HFF-Myc (cell line): Measurements from ENCODE around the gene INAFM2.

Experiments used
- DNase-seq: peaks from one replicate; pipeline ENCODE4 v3.0.0-alpha.2; 2011; ENCODE audit warnings: low read depth; ENCODE audit errors: extremely low read depth
- H3K4me3 ChIP-seq: replicated peaks from 2 replicates; pipeline ENCODE4 v1.5.1; 2011; ENCODE audit warnings: low read depth, mild to moderate bottlenecking, control low read depth, low read length
- TF ChIP-seq, protein P1 (sequence below): IDR thresholded peaks from 2 replicates; pipeline ENCODE4 v1.5.1; 2012; ENCODE audit warnings: mild to moderate bottlenecking, low read depth, low read length, control low read depth; ENCODE audit errors: missing control alignments

INAFM2 gene

DNA sequence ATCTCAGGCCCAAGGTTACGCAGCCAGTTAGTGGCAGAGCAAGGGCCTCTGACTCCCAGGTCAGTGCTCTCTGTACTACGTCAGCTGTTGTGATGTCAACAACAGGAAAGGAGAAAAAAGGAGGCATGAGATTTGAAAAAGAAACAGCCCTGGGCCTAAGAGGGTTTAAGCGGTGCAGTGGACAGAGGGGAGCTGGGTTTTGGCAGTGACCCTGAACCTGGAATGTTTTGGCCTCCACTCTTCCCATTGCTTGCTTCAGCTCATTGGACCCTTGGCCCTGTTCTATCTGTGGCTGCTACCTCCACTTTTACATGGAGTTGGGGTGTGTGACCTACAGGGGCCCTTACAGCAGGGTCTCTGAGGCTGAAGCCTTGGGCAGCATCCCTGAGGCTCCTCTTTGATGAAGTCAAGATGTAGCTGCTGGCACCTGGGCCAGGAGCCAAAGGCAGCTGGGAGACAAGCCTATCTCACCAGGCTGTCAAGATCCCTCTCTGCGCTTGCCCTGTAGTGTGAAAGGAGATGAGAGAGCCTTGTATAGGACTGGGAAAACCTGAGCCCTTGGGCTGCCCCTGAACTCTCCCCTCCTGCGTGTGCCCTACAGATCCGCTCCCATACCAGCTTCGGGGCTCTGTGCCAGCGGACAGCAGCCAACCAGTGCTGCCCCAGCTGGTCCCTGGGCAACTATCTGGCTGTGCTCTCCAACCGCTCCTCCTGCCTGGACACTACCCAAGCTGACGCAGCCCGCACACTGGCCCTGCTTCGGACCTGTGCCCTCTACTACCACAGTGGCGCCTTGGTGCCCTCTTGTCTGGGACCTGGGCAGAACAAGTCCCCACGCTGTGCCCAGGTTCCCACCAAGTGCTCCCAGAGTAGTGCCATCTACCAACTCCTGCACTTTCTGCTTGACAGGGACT, 43.2 kb downstream of the INAFM2 start:
- TF ChIP-seq, protein P1, sequence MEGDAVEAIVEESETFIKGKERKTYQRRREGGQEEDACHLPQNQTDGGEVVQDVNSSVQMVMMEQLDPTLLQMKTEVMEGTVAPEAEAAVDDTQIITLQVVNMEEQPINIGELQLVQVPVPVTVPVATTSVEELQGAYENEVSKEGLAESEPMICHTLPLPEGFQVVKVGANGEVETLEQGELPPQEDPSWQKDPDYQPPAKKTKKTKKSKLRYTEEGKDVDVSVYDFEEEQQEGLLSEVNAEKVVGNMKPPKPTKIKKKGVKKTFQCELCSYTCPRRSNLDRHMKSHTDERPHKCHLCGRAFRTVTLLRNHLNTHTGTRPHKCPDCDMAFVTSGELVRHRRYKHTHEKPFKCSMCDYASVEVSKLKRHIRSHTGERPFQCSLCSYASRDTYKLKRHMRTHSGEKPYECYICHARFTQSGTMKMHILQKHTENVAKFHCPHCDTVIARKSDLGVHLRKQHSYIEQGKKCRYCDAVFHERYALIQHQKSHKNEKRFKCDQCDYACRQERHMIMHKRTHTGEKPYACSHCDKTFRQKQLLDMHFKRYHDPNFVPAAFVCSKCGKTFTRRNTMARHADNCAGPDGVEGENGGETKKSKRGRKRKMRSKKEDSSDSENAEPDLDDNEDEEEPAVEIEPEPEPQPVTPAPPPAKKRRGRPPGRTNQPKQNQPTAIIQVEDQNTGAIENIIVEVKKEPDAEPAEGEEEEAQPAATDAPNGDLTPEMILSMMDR = no peak
- no peak for DNase-seq
- H3K4me3 ChIP-seq = no peak overlapping the region

DNA sequence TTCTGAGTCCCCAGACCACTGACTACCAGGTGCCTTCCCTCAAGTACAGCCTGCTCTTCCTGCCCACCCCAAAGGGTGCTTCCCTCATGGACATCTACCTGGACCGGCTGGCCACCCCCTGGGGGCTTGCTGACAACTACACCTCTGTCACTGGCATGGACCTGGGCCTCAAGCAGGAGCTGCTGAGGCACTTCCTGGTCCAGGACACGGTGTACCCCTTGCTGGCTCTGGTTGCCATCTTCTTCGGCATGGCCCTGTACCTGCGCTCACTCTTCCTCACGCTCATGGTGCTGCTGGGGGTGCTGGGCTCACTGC, 43.8 kb downstream of the INAFM2 start:
- DNase-seq = no peak
- no peak overlapping the region for H3K4me3 ChIP-seq
- TF ChIP-seq, protein P1 = no peak

DNA sequence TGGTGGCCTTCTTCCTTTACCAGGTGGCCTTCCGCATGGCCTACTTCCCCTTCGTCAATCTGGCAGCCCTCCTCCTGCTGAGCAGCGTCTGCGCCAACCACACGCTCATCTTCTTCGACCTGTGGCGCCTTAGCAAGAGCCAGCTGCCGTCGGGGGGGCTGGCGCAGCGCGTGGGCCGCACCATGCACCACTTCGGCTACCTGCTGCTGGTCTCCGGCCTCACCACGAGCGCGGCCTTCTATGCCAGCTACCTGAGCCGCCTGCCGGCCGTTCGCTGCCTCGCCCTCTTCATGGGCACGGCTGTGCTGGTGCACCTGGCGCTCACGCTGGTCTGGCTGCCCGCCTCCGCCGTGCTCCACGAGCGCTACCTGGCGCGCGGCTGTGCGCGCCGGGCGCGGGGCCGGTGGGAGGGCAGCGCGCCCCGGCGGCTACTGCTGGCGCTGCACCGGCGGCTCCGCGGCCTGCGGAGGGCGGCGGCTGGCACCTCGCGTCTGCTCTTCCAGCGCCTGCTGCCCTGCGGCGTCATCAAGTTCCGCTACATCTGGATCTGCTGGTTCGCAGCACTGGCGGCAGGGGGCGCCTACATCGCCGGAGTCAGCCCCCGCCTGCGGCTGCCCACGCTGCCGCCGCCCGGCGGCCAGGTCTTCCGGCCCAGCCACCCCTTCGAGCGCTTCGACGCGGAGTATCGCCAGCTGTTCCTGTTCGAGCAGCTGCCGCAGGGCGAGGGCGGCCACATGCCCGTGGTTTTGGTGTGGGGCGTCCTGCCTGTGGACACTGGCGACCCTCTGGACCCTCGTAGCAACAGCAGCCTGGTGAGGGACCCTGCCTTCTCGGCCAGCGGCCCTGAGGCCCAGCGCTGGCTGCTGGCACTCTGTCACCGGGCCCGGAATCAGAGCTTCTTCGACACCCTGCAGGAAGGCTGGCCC, 44.5 kb downstream of the INAFM2 start:
- DNase-seq = peak; percentile 59
- TF ChIP-seq, protein P1 = peak; percentile 71
- peak overlapping the region; percentile 12; the same call in 1 of the 2 replicates for H3K4me3 ChIP-seq

DNA sequence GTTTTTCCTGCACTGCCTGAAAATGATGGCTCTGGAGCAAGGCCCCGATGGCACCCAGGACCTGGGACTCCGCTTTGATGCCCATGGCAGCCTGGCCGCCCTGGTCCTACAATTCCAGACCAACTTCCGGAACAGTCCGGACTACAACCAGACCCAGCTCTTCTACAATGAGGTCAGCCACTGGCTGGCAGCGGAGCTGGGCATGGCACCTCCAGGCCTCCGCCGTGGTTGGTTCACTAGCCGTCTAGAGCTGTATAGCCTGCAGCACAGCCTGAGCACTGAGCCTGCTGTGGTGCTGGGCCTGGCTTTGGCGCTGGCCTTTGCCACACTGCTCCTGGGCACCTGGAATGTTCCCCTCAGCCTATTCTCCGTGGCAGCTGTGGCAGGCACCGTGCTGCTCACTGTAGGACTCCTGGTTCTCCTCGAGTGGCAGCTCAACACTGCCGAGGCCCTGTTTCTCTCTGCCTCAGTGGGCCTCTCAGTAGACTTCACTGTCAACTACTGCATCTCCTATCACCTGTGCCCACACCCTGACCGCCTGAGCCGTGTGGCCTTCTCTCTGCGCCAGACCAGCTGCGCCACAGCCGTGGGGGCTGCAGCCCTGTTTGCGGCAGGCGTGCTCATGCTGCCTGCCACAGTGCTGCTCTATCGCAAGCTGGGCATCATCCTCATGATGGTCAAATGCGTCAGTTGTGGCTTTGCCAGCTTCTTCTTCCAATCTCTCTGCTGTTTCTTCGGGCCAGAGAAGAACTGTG, 45.4 kb downstream of the INAFM2 start:
- DNase-seq = no peak
- TF ChIP-seq, protein P1 = no peak
- no peak overlapping the region for H3K4me3 ChIP-seq

DNA sequence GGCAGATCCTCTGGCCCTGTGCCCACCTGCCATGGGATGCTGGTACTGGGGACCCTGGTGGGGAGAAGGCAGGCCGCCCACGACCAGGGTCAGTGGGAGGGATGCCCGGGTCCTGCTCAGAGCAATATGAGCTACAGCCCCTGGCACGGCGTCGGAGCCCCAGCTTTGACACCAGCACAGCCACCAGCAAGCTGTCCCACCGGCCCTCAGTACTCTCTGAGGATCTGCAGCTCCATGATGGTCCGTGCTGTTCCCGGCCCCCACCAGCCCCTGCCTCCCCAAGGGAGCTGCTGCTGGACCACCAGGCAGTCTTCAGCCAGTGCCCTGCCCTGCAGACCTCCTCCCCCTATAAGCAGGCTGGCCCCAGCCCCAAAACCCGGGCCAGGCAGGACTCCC, 46.0 kb downstream of the INAFM2 start:
- TF ChIP-seq, protein P1 = no peak
- no peak overlapping the region for H3K4me3 ChIP-seq
- DNase-seq = no peak

DNA sequence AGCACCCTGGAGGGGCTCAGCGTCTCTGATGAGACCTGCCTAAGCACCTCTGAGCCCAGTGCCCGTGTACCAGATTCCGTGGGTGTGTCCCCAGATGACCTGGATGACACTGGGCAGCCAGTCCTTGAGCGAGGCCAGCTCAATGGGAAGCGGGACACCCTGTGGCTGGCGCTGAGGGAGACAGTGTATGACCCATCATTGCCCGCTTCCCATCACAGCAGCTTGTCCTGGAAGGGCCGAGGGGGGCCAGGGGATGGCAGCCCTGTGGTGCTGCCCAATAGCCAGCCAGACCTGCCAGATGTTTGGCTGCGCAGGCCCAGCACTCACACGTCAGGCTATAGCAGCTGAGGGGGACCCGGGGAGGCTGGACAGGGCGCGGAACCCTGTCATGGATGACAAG, 46.5 kb downstream of the INAFM2 start:
- H3K4me3 ChIP-seq = no peak overlapping the region
- DNase-seq = no peak
- TF ChIP-seq, protein P1 = no peak
